NCI-H748 treated with DMSO at 0.1 percent for 48 hours (cell line): ENCODE measurements around the gene CXCL3.

Experiments
- DNase-seq: peaks from one replicate; lab custom pipeline; 2025; lab: John Stamatoyannopoulos, UW

CXCL3 gene

DNA sequence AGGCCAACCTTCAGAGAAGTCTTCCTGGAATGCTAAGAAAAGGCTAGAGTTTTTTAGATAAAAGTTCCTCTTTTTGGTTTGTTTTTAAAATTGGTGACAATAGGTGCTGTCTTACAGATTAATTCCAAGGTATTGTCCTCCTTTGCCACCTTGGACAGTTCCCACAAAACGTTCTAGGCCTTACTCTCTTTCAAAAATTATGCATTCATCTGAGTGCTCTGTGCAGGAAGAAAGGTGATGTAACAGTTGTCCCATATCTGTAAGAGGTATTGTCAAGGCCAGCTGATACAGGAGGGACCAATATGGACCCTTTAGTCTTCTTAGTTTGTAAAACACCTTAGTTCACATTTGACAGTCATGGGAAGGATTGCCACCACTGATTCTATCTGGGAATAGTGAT lies 24.2 kb downstream of the CXCL3 start:
- no peak for DNase-seq

DNA sequence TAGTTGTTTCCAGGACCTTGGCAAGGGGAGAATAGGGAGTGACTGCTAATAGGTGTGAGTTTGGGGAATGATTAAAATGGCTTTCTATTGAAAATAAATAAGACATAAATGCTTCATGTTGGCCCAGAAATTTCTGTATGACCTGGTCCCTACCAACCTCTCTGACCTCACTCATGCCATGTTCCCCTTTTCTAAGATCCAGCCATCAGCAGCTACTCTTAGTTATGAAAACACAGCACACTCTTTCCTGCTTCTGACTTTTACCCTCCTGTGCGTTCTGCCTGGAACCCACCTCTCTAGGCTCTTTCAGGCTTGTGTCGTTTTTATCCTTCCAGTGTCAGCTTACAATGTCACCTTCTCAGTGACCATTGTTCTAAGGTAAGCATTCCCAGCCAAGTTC lies 25.2 kb downstream of the CXCL3 start:
- no peak for DNase-seq

DNA sequence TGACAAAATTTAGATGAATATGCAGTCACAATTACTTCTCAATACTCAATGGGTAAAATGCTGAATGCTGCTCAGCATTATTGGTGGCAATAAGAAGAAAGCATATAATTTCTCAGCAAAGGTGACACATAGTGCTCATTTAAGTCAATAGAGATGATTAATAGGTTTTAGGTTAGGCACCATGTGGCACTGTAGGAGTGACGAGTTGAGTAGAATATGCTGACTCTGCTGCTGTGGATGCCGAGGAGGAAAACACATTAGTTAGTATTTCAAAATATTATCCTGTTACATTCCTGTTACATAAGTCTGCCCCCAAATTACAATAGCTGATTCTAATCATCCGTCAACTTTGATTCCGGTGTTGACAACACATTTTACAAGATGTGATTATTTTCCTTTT lies 26.4 kb downstream of the CXCL3 start:
- no peak for DNase-seq

DNA sequence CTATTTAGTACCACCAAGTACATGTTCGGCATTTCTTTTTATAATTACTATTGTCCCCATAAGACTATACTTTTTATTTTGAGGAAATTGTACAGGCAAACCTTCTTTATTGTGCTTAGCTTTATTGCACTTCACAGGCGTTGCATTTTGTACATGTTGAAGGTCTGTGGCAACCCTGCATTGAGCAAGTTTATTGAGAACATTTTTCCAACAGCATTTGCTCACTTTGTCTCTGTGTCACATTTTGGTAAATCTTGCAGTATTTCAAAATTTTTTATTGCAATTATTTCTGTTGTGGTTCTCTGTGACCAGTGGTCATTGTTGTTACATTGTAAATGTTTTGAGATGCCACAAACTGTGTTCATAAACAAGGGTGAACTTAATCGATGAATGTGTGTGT lies 29.2 kb downstream of the CXCL3 start:
- DNase-seq: no peak

DNA sequence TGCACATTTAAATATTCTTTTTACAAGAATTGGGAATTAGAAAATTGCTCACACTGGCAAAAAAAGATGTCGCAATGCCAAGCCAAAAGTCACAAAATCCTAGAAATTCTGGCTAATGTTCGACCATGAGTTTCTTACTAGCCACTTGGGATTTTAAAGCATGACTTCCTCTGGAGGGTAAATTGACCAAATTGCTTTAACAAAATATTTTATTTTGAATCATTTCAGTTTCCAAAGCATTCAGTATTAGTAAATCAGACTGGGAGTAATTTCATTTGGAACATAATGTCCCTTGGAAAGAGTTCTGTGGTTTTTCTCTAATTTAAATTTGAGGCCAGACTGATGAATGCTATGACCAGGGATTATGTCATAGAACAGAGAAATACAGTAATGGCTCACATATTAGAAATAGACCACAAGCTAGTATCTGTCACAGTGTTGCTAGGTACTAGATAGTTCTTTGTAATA lies 32.4 kb downstream of the CXCL3 start:
- no peak for DNase-seq

GRCh38 chr4:74005528-74005927 lies 33.0 kb downstream of the CXCL3 start:
- no peak for DNase-seq

DNA sequence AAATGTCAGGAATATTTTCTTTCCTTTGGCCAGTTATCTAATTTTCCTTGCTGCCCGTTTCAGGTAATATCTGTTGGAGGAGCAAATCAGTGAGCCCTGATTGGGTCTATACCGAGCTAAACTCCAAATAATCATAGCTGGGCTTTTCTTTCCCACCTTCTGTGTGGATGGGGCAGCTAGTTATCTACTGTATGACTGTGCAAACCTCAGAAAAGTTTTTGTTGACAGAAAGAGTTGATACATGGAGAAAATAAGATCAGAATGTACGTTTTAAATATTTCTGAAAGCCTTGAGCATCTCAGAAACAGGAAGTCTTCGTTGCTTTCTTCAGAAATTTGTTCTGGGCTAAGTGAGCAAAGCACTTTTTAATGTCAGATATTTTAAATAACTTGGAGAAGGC lies 33.8 kb downstream of the CXCL3 start:
- DNase-seq: no peak

DNA sequence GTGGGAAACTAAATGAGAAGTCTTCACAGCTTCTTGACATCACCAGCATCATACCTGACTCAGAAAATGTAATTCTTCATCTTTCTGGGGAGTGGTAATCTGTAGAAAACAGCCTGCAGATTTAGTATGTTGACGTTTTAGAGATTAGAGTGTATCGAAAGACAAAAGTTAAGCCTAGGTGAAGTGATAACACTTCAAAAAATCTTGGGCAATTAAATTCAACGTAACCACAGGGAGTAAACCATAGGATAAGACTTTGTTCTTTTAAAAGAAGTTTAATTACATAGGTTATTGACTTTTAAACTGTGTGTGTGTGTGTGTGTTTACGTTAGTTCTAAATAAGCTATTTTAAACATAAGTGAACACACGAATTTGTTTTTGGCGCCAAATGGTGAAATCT lies 38.2 kb downstream of the CXCL3 start:
- no peak for DNase-seq

DNA sequence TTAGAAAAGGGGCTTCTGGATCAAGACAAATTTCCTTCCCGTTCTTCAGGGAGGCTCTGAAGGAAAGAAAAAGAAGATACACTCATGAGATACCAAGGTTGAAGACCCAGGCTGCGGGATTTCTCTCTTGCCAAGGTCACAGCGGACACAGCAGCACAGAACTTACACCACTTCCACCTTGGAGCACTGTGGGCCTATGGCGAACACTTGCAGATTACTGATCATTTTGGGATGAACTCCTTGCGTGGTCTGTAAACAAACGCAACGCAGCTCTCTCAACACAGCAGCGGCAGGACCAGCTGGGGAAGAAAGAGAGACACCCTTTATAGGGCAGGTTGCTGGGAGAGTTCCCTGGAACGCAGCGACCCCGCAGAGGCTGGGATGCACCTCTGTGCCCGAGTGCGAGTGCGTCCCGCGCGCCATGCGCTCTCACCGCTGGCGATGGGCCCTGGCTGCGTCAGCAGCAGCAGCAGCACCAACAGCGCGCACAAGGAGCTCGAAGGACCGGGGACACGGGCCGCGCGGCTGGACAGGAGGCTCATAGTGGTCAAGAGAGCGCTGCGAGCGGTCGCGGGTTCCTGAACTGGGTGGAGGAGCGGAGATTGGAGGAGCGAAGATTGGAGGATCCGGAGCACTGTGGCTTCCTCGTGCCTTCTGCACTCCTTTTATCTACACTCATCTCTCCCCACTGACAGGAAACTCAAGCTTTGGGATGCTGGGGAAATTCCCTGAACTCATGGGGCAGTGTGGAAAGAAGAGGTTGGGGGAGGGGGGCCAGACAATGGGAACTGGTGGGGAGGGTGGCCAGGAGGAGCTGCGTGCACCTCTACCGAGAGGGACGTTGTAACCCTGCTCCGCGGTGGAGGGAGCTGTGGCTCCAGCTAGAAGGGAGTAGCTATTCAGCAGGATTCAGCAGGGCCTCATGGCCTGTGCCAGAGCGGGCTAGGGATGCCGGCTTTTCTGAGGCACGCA lies 40.2 kb downstream of the CXCL3 start, which contains the start of gene CXCL5:
TSS of gene CXCL5 (minus strand) at position 638 of the 972 bp plus-strand sequence. CDS start at position 542, 96 bp downstream.
- DNase-seq: no peak

DNA sequence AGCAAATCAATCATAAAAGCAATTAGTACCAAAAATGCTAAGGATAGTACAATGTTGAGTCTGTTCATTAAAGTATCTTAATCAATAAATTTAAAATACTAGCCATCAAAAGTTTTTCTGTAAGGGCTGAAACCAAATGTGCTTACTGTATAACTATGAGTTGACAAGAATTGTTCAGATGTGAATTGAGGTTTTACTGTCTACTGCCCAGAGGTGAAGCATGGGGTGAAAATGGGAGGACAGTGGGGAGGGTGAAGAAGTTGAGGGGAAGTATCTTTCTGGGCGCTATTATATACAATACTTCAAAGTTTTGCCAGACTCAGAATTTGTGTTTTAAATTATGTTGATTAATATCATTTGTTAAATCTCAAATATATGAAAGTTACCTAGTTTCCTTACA lies 46.4 kb downstream of the CXCL3 start:
- DNase-seq: no peak

DNA sequence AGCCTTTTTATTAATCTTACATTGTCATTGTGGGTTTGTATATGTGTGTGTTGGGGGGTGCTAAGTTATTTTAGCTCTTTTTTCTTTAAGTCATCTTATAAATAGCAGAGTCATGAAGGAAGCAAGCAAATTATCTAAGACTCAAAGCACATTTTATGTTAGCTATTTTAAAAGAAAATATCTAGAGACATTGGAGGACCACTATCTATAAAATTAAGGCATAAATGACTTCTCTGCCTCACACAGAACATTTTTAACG lies 46.8 kb downstream of the CXCL3 start:
- no peak for DNase-seq

GRCh38 chr4:73990988-73991741 lies 47.3 kb downstream of the CXCL3 start:
- no peak for DNase-seq

DNA sequence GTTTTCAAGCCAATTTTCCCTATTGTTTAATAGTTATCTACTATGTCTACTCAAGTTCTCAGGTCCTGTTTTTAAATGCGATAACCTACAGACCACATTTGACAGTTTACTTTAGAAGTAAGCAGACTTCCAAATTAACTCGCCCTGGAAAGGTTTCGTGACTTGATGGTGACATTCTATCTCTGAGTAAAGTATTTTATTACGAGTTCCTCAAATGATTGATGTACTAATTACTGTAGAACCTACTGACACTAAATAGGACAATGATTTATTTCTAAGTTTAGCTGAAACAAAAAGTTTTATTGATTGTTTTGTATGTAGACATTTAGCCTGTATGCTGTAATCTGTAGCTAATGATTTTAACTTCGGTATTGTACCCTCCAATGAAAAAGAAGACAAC lies 48.6 kb downstream of the CXCL3 start:
- DNase-seq: no peak

GRCh38 chr4:73989031-73989430 lies 49.5 kb downstream of the CXCL3 start:
- no peak for DNase-seq

GRCh38 chr4:73988061-73988460 lies 50.4 kb downstream of the CXCL3 start, which contains the start of gene PPBP:
PPBP (minus strand) TSS chr4:73988190; CDS start chr4:73988103, 87 bp downstream.
- DNase-seq: no peak
